Effector memory CD4-positive, alpha-beta T cell (primary cell): ENCODE results near the gene RXRA.

Experiments
- DNase-seq, 3 donors: peaks; one replicate each; pipeline ENCODE4 v3.0.0-alpha.2; 2020
- H3K27ac ChIP-seq: 2 replicates; pipeline ENCODE4 v1.7.0; 2013; ENCODE audit warnings: mild to moderate bottlenecking, low read length, moderate library complexity; ENCODE audit not compliant: insufficient read depth, poor library complexity, severe bottlenecking
- H3K27me3 ChIP-seq: replicated peaks from 2 replicates; pipeline ENCODE4 v1.7.0; 2013; ENCODE audit warnings: mild to moderate bottlenecking, low read length; ENCODE audit not compliant: insufficient read depth, control insufficient read depth, poor library complexity, severe bottlenecking
- H3K36me3 ChIP-seq: 2 replicates; pipeline ENCODE4 v1.7.0; 2013; ENCODE audit warnings: mild to moderate bottlenecking, low read length, moderate library complexity; ENCODE audit not compliant: control insufficient read depth, insufficient read depth
- H3K4me1 ChIP-seq: 2 replicates; pipeline ENCODE4 v1.7.0; 2013; ENCODE audit warnings: low read length, mild to moderate bottlenecking; ENCODE audit not compliant: control insufficient read depth, insufficient read depth, poor library complexity, severe bottlenecking
- H3K4me3 ChIP-seq: 2 replicates; pipeline ENCODE4 v1.7.0; 2013; ENCODE audit warnings: low read length, low read depth, mild to moderate bottlenecking; ENCODE audit not compliant: insufficient read depth, poor library complexity, severe bottlenecking
- H3K9me3 ChIP-seq: 2 replicates; pipeline ENCODE4 v1.7.0; 2013; ENCODE audit warnings: mild to moderate bottlenecking, low read length, moderate library complexity; ENCODE audit not compliant: control insufficient read depth

RXRA gene

GRCh38 chr9:134395737-134396257, 69.5 kb downstream of the RXRA start:
- Histone ChIP-seq H3K36me3 (no peaks in the 10 kb centered on the region), H3K27me3 (no peaks in the 10 kb centered on the region), H3K9me3 (no peaks in the 10 kb centered on the region), H3K4me1 (peaks cover 64% of the 10 kb centered on the region), H3K27ac (peak overlapping the region; percentile 76), H3K4me3 (peak overlapping the region; percentile 62)
- DNase-seq: no peak

GRCh38 chr9:134396258-134396742, 70.0 kb downstream of the RXRA start:
- H3K4me1 ChIP-seq: peaks cover 59% of the 10 kb centered on the region
- peak; percentile 27 to 40 (median 30) for DNase-seq
- no peaks in the 10 kb centered on the region for H3K36me3 ChIP-seq
- H3K4me3 ChIP-seq: peak overlapping the region; percentile 62
- peak overlapping the region; percentile 76 for H3K27ac ChIP-seq
- no peaks in the 10 kb centered on the region for H3K27me3 ChIP-seq
- no peaks in the 10 kb centered on the region for H3K9me3 ChIP-seq

GRCh38 chr9:134396825-134397224, 70.6 kb downstream of the RXRA start:
- peak overlapping the region; percentile 76 for H3K27ac ChIP-seq
- peak; percentile 51 to 56 (median 51) for DNase-seq
- H3K4me1 ChIP-seq: peaks cover 54% of the 10 kb centered on the region
- no peaks in the 10 kb centered on the region for H3K27me3 ChIP-seq
- peak overlapping the region; percentile 62 for H3K4me3 ChIP-seq
- no peaks in the 10 kb centered on the region for H3K36me3 ChIP-seq
- no peaks in the 10 kb centered on the region for H3K9me3 ChIP-seq

- no peak for DNase-seq
- H3K4me3 ChIP-seq: no peak overlapping the region
- no peaks in the 10 kb centered on the region for H3K36me3 ChIP-seq
- H3K27me3 ChIP-seq: no peaks in the 10 kb centered on the region
- H3K4me1 ChIP-seq: peaks cover 45% of the 10 kb centered on the region
- no peaks in the 10 kb centered on the region for H3K9me3 ChIP-seq
- H3K27ac ChIP-seq: peak overlapping the region; percentile 23
These were observed 72.5 kb downstream of the RXRA start for GRCh38 chr9:134398756-134399155.

DNA sequence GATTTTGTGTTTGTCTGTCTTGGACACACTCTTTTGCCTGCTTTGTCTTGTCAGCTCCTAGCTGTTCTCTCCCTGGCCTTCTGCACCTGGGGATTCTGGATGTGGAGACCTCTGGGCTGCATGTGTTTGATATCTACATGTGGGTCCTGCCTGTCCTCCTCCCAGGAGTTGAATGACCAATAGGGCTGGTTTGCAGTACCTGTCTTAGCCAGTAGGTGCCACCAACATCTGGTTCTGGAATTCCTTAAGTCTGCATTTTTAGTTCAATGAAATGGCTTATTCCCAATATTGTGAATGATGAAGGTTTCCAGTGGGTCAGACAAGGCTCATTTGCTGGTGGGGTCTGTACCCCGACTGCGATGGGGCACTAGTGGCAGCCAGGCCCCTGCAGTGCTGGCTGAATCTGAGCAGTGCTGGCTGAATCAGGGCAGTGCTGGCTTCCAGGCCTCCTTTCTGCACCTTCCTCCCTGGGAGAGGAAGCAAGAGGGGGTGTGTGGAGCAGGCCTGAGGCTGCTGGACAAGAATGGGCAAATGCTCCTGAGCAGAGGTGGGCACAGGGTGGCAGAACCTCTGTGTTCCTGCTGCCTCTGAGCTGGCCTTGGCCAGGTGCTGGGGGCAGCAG, 73.3 kb downstream of the RXRA start:
- no peaks in the 10 kb centered on the region for H3K27me3 ChIP-seq
- H3K36me3 ChIP-seq: no peaks in the 10 kb centered on the region
- no peak overlapping the region for H3K27ac ChIP-seq
- H3K4me1 ChIP-seq: peaks cover 52% of the 10 kb centered on the region
- H3K9me3 ChIP-seq: no peaks in the 10 kb centered on the region
- H3K4me3 ChIP-seq: no peak overlapping the region
- no peak for DNase-seq

GRCh38 chr9:134400283-134400682, 74.0 kb downstream of the RXRA start:
- no peak for DNase-seq
- no peaks in the 10 kb centered on the region for H3K27me3 ChIP-seq
- H3K9me3 ChIP-seq: no peaks in the 10 kb centered on the region
- no peak overlapping the region for H3K27ac ChIP-seq
- H3K4me3 ChIP-seq: no peak overlapping the region
- H3K4me1 ChIP-seq: peaks cover 55% of the 10 kb centered on the region
- no peaks in the 10 kb centered on the region for H3K36me3 ChIP-seq

GRCh38 chr9:134401391-134401790, 75.1 kb downstream of the RXRA start:
- Histone ChIP-seq H3K9me3 (no peaks in the 10 kb centered on the region), H3K4me1 (peaks cover 55% of the 10 kb centered on the region), H3K27me3 (no peaks in the 10 kb centered on the region), H3K4me3 (no peak overlapping the region), H3K36me3 (no peaks in the 10 kb centered on the region), H3K27ac (no peak overlapping the region)
- DNase-seq: no peak

GRCh38 chr9:134402182-134402581, 75.9 kb downstream of the RXRA start:
- no peaks in the 10 kb centered on the region for H3K27me3 ChIP-seq
- no peak for DNase-seq
- H3K27ac ChIP-seq: no peak overlapping the region
- no peak overlapping the region for H3K4me3 ChIP-seq
- peaks cover 55% of the 10 kb centered on the region for H3K4me1 ChIP-seq
- no peaks in the 10 kb centered on the region for H3K9me3 ChIP-seq
- no peaks in the 10 kb centered on the region for H3K36me3 ChIP-seq

GRCh38 chr9:134403292-134403681, 77.0 kb downstream of the RXRA start:
- Histone ChIP-seq H3K4me3 (no peak overlapping the region), H3K4me1 (peaks cover 57% of the 10 kb centered on the region)

DNA sequence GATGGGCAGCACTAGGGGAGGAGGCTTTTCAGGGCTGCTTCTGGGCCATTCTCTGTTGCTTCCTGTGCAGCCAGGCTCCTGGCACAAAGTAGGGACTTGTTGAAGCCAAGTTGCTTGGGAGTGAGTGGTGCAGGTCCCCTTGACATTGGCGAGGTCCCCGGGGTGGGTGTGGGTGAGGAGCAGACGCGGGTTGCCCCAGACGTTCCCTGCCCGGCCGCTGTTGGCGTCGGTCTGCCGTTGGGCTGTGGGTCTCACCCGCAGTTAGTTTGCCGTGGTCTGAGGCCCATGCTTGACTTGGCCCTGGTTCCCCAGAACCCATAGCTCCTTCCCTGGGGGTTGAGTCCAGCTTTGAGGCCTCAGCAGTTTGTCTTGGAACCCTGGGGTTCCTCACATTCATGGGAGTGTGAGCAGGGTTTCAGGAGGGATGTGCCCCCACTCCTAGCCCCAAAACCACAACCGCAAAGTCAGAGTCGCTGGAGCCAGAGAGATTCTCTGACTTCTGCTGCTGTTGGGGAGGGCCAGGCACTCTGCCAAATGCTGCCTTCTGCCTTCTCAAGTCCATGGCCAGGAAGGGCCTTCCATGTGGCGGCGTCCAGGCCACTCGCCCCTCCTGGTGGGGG, 77.5 kb downstream of the RXRA start:
- H3K4me1 ChIP-seq: peaks cover 52% of the 10 kb centered on the region

More at GRCh38 chr9:134403292-134403681, 77.0 kb downstream of the RXRA start:
- no peaks in the 10 kb centered on the region for H3K9me3 ChIP-seq
- H3K27ac ChIP-seq: no peak overlapping the region
- no peaks in the 10 kb centered on the region for H3K36me3 ChIP-seq
- H3K27me3 ChIP-seq: no peaks in the 10 kb centered on the region
- no peak for DNase-seq

More for the DNA sequence above, 77.5 kb downstream of the RXRA start:
- Histone ChIP-seq H3K27me3 (no peaks in the 10 kb centered on the region), H3K4me3 (peak overlapping the region; percentile 10), H3K27ac (peak overlapping the region; percentile 30), H3K9me3 (no peaks in the 10 kb centered on the region), H3K36me3 (no peaks in the 10 kb centered on the region)
- DNase-seq: peak in 1 of 3 donors; percentile 17
